GM18951 (cell line): ENCODE data around the gene SFSWAP.
"Not testable (repeated sequence)": the region's sequence is repeated elsewhere in the genome, so short reads cannot be mapped to it uniquely, and the experiment has no call there.

Experiments
- POLR2A ChIP-seq: IDR thresholded peaks from 4 replicates; pipeline ENCODE4 v1.6.1; 2011; ENCODE audit warnings: mild to moderate bottlenecking; ENCODE audit not compliant: insufficient read length, insufficient read depth; ENCODE audit errors: extremely low read depth
- in situ Hi-C: fragments of 300-500 bp; cut with MboI; formaldehyde crosslinking; loops from one replicate; pipeline ENCODE4 v1.12.0; 2022; ENCODE audit warnings: low sequenced_read_pairs, mixed read lengths, inconsistent platforms; ENCODE audit not compliant: unreplicated experiment

Gene SFSWAP

GRCh38 chr12:131738196-131738595 lies 27.3 kb downstream of the SFSWAP start:
- no peak for TF ChIP-seq POLR2A
- in situ Hi-C loops = no loop called here

GRCh38 chr12:131740626-131741025 lies 29.7 kb downstream of the SFSWAP start:
- in situ Hi-C loops = no loop called here

GRCh38 chr12:131742761-131743160 lies 31.9 kb downstream of the SFSWAP start:
- in situ Hi-C loops = not testable (repeated sequence)

More at GRCh38 chr12:131740626-131741025, 29.7 kb downstream of the SFSWAP start:
- no peak for TF ChIP-seq POLR2A

GRCh38 chr12:131743410-131743809 lies 32.5 kb downstream of the SFSWAP start:
- in situ Hi-C loops = not testable (repeated sequence)

- in situ Hi-C loops = not testable (repeated sequence)
These were observed 33.0 kb downstream of the SFSWAP start for GRCh38 chr12:131743880-131744279.

GRCh38 chr12:131744675-131745074 lies 33.8 kb downstream of the SFSWAP start:
- in situ Hi-C loops = not testable (repeated sequence)

GRCh38 chr12:131745706-131746105 lies 34.8 kb downstream of the SFSWAP start:
- in situ Hi-C loops = no loop called here

GRCh38 chr12:131747276-131748177 lies 36.6 kb downstream of the SFSWAP start:
- in situ Hi-C loops = no loop called here
- no peak for TF ChIP-seq POLR2A

More at GRCh38 chr12:131745706-131746105, 34.8 kb downstream of the SFSWAP start:
- no peak for TF ChIP-seq POLR2A

- no peak for TF ChIP-seq POLR2A
- in situ Hi-C loops = no loop called here
These were observed 38.9 kb downstream of the SFSWAP start for GRCh38 chr12:131749618-131750315.

- in situ Hi-C loops = no loop called here
- TF ChIP-seq POLR2A = no peak
These were observed 40.4 kb downstream of the SFSWAP start for GRCh38 chr12:131751335-131751734.

GRCh38 chr12:131752451-131752850 lies 41.6 kb downstream of the SFSWAP start:
- no peak for TF ChIP-seq POLR2A
- in situ Hi-C loops = no loop called here

GRCh38 chr12:131753005-131753404 lies 42.1 kb downstream of the SFSWAP start:
- in situ Hi-C loops = no loop called here

GRCh38 chr12:131753757-131754156 lies 42.9 kb downstream of the SFSWAP start:
- in situ Hi-C loops = no loop called here

More at GRCh38 chr12:131753005-131753404, 42.1 kb downstream of the SFSWAP start:
- TF ChIP-seq POLR2A = no peak

GRCh38 chr12:131754184-131754583 lies 43.3 kb downstream of the SFSWAP start:
- in situ Hi-C loops = no loop called here
- TF ChIP-seq POLR2A = no peak

More at GRCh38 chr12:131753757-131754156, 42.9 kb downstream of the SFSWAP start:
- no peak for TF ChIP-seq POLR2A
